Measurements from ENCODE around the gene CCDC70.
"Not testable (repeated sequence)": the region's sequence is repeated elsewhere in the genome, so short reads cannot be mapped to it uniquely, and the experiment has no call there.

Gene CCDC70

GRCh38 chr13:51905787-51906186 lies 44.0 kb downstream of the CCDC70 start:
- no peaks in the 10 kb centered on the region for H3K36me3 ChIP-seq
- intact Hi-C loops (cut with DNase I; ENCODE audit: low total_unique reads): no loop called here
- DNase-seq: no peak
- peaks cover 0 to 4% (median 0%) of the 10 kb centered on the region in 4 donors for H3K4me1 ChIP-seq
- no peak overlapping the region for H3K27ac ChIP-seq
- H3K4me3 ChIP-seq: no peak overlapping the region
- H3K27me3 ChIP-seq: no peaks in the 10 kb centered on the region
- H3K9me3 ChIP-seq: no peaks in the 10 kb centered on the region
- no peak for TF ChIP-seq CTCF (IDR thresholded peaks at IDR 0.05)

- no peak for TF ChIP-seq CTCF (IDR thresholded peaks at IDR 0.05)
- intact Hi-C loops (cut with DNase I; ENCODE audit: low total_unique reads): no loop called here
- H3K4me3 ChIP-seq: no peak overlapping the region
- no peak for DNase-seq
- no peak overlapping the region for H3K27ac ChIP-seq
- no peaks in the 10 kb centered on the region for H3K27me3 ChIP-seq
- no peaks in the 10 kb centered on the region for H3K9me3 ChIP-seq
- H3K36me3 ChIP-seq: no peaks in the 10 kb centered on the region
- peaks cover 0 to 4% (median 0%) of the 10 kb centered on the region in 4 donors for H3K4me1 ChIP-seq
Observed at GRCh38 chr13:51906581-51906980, 44.8 kb downstream of the CCDC70 start.

- H3K27me3 ChIP-seq: no peaks in the 10 kb centered on the region
- no peak for DNase-seq
- TF ChIP-seq CTCF (IDR thresholded peaks at IDR 0.05): no peak
- no peaks in the 10 kb centered on the region for H3K36me3 ChIP-seq
- no peak overlapping the region for H3K27ac ChIP-seq
- intact Hi-C loops (cut with DNase I; ENCODE audit: low total_unique reads): no loop called here
- peaks cover 0 to 4% (median 0%) of the 10 kb centered on the region in 4 donors for H3K4me1 ChIP-seq
- no peak overlapping the region for H3K4me3 ChIP-seq
- no peaks in the 10 kb centered on the region for H3K9me3 ChIP-seq
Observed at GRCh38 chr13:51907040-51907732, 45.4 kb downstream of the CCDC70 start.

- H3K4me3 ChIP-seq; H3K4me1 ChIP-seq; H3K27me3 ChIP-seq; H3K36me3 ChIP-seq; intact Hi-C loops (cut with DNase I; ENCODE audit: low total_unique reads); H3K9me3 ChIP-seq; DNase-seq; H3K27ac ChIP-seq: not testable (repeated sequence)
Observed at GRCh38 chr13:51909265-51909664, 47.5 kb downstream of the CCDC70 start.

GRCh38 chr13:51910508-51910907 lies 48.7 kb downstream of the CCDC70 start:
- H3K4me1 ChIP-seq: peaks cover 0 to 4% (median 0%) of the 10 kb centered on the region in 4 donors
- no peak overlapping the region for H3K27ac ChIP-seq
- H3K36me3 ChIP-seq: no peaks in the 10 kb centered on the region
- no peaks in the 10 kb centered on the region for H3K9me3 ChIP-seq
- DNase-seq: no peak
- no peak overlapping the region for H3K4me3 ChIP-seq
- intact Hi-C loops (cut with DNase I; ENCODE audit: low total_unique reads): no loop called here
- H3K27me3 ChIP-seq: no peaks in the 10 kb centered on the region
- TF ChIP-seq CTCF (IDR thresholded peaks at IDR 0.05): no peak

- no peak for DNase-seq
- H3K9me3 ChIP-seq: no peaks in the 10 kb centered on the region
- intact Hi-C loops (cut with DNase I; ENCODE audit: low total_unique reads): no loop called here
- no peaks in the 10 kb centered on the region for H3K36me3 ChIP-seq
- H3K27ac ChIP-seq: no peak overlapping the region
- H3K27me3 ChIP-seq: no peaks in the 10 kb centered on the region
- TF ChIP-seq CTCF (IDR thresholded peaks at IDR 0.05): no peak
- H3K4me1 ChIP-seq: no peaks in the 10 kb centered on the region
- no peak overlapping the region for H3K4me3 ChIP-seq
Observed at GRCh38 chr13:51912091-51912490, 50.3 kb downstream of the CCDC70 start.

All from tibial artery (tissue), 4 donors.